Natural killer cell treated with Interleukin-12 subunit alpha and Interleukin-12 subunit beta and Interleukin-15 and Interleukin-18, amount 100 ng/mL, for 72 hours (primary cell): ENCODE measurements around the gene SPEN. TPM values are rescaled to one million over a fixed set of nuclear protein-coding genes. Genes with fewer than 3 reads are reported as not detected.
"Not testable (repeated sequence)": the region's sequence is repeated elsewhere in the genome, so short reads cannot be mapped to it uniquely, and the experiment has no call there.

ENCODE experiments used
- ATAC-seq, 2 donors: fragments of 150-1000 bp; cut with Tn5 transposase in 1 of 2; sonication (Bioruptor Pico), chemical (Tn5 transposase) in 1 of 2; 2 replicates each; pipeline ENCODE4 v1.10.0; 2021
- DNase-seq: peaks from one replicate; pipeline ENCODE4 v3.0.0; 2022; ENCODE audit warnings: low spot score
- H3K27ac Mint-ChIP-seq, 2 donors: 1 replicate in 1 of 2; 2 replicates in 1 of 2; pipeline ENCODE4 v1.8.0; 2022; ENCODE audit warnings: mixed read lengths in 2 of 2, mild to moderate bottlenecking in 1 of 2, moderate library complexity in 1 of 2
- H3K27me3 Mint-ChIP-seq, 2 donors: 1 replicate in 1 of 2; 2 replicates in 1 of 2; pipeline ENCODE4 v1.8.0; 2022; ENCODE audit warnings: mixed read lengths in 2 of 2
- H3K36me3 Mint-ChIP-seq: one replicate; pipeline ENCODE4 v1.8.0; 2022; ENCODE audit warnings: mixed read lengths
- H3K4me1 Mint-ChIP-seq, 2 donors: 1 replicate in 1 of 2; 2 replicates in 1 of 2; pipeline ENCODE4 v1.8.0; 2022; ENCODE audit warnings: low read depth in 2 of 2, mixed read lengths in 2 of 2, mild to moderate bottlenecking in 1 of 2
- H3K4me3 Mint-ChIP-seq: one replicate; pipeline ENCODE4 v1.8.0; 2022; ENCODE audit warnings: mixed read lengths
- H3K9me3 Mint-ChIP-seq: 2 replicates; pipeline ENCODE4 v1.8.0; 2022; ENCODE audit warnings: mixed read lengths
- total RNA-seq, 2 donors: library from RNA; stranded (reverse); gene quantifications; one replicate each; pipeline ENCODE4 v1.2.3, GENCODE V29; 2022

Gene SPEN
- total RNA-seq, 2 donors from 2014 or later = 58.6 to 92.4 TPM

GRCh38 chr1:15836772-15837669 lies 10.5 kb upstream of the SPEN start:
- Mint-ChIP-seq H3K27ac (peak overlapping the region; percentile 95 to 97), H3K4me3 (peak overlapping the region; percentile 95), H3K9me3 (no peaks in the 10 kb centered on the region), H3K36me3 (no peaks in the 10 kb centered on the region), H3K4me1 (peaks cover 19 to 30% of the 10 kb centered on the region in 2 donors), H3K27me3 (no peaks in the 10 kb centered on the region)
- DNase-seq = peak; percentile 90
- ATAC-seq = peak; percentile 56 to 76

DNA sequence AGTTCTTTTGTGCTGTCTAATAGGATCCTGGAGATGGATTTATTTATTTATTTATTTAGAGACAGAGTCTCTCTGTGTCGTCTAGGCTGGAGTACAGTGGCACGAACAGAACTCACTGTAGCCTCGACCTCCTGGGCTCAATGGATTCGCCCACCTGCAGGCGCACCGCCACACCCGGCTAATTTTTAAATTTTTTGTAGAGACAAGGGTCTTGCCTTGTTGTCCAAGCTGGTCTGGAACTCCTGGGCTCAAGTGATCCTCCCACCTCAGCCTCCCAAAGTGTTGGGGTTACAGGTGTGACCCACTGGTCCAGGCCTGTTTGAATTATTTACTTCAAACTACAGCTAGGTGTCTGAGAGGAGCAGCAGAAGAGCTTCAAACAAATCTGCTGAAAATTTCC lies 9.6 kb upstream of the SPEN start:
- Mint-ChIP-seq H3K27me3 (no peaks in the 10 kb centered on the region), H3K27ac (peak overlapping the region; percentile 95 to 97), H3K9me3 (no peaks in the 10 kb centered on the region), H3K4me1 (peaks cover 19 to 30% of the 10 kb centered on the region in 2 donors), H3K36me3 (no peaks in the 10 kb centered on the region), H3K4me3 (peak overlapping the region; percentile 95)
- DNase-seq = no peak
- ATAC-seq = no peak

DNA sequence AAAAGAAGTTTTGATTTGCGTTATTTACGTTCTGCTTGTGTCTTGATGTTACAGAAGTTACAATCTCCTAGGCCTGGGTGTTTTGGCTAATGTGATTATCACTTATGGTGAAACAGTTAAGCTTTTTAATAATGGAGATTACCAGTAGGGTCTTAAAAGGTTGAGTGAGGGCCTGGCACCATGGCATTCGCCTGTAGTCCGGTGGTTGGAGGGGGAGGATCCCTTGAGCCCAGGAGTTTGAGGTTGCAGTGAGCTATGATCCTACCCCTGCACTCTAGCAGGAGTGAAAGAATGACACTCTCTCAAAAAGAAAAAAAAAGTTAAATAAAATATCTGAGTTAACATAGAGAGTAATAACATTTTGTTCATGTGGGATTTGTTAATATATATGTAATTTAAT lies 8.8 kb upstream of the SPEN start:
- no peaks in the 10 kb centered on the region for H3K36me3 Mint-ChIP-seq
- ATAC-seq (no peak), DNase-seq (no peak)
- peaks cover 19 to 30% of the 10 kb centered on the region in 2 donors for H3K4me1 Mint-ChIP-seq
- no peaks in the 10 kb centered on the region for H3K9me3 Mint-ChIP-seq
- H3K4me3 Mint-ChIP-seq = no peak overlapping the region
- H3K27me3 Mint-ChIP-seq = no peaks in the 10 kb centered on the region
- H3K27ac Mint-ChIP-seq = no peak overlapping the region

DNA sequence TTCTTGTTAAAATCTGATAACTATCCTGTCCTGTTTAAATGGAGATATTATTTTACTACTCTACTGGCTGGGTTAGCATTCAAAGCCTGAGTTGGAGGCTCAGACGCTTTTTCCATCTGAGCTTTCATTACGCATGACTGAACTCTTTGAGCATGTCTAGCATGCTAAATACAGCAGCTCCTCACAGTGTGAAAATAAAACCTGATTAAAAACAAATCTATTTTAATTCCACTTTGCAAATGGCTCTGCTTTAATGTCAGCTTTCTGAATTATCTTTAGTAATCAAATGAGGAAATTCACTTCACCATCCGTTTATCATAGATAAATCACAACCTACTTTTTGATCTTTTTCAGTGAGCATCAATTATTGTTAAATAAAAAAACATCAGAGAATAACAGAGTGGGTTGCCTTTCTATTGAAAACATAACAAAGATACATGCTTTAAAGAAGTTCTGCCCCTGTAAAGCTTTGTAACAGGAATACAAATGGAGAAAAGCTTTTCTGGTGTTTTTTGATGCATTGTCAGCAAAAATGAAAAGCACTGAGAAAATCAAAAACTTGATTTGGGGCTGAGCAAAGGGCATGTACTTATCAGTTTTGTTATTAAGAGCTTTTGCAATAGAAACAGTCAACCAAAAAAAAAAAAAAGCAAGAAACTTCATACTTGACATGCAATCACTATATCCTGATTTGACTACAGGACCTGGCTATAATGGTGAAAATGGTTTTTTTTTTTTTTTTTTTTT lies 3.5 kb upstream of the SPEN start:
- Mint-ChIP-seq H3K27ac (no peak overlapping the region), H3K9me3 (no peaks in the 10 kb centered on the region), H3K36me3 (peaks cover 2% of the 10 kb centered on the region), H3K4me3 (no peak overlapping the region), H3K27me3 (no peaks in the 10 kb centered on the region), H3K4me1 (peaks cover 6 to 10% of the 10 kb centered on the region in 2 donors)
- no peak for ATAC-seq
- DNase-seq = no peak

GRCh38 chr1:15846056-15846455 lies 1.5 kb upstream of the SPEN start:
- peaks cover 22 to 28% of the 10 kb centered on the region in 2 donors for H3K4me1 Mint-ChIP-seq
- peak overlapping the region; percentile 87 to 93 for H3K27ac Mint-ChIP-seq
- ATAC-seq, DNase-seq, H3K9me3 Mint-ChIP-seq, H3K27me3 Mint-ChIP-seq, H3K36me3 Mint-ChIP-seq: not testable (repeated sequence)
- H3K4me3 Mint-ChIP-seq = peak overlapping the region; percentile 88

DNA sequence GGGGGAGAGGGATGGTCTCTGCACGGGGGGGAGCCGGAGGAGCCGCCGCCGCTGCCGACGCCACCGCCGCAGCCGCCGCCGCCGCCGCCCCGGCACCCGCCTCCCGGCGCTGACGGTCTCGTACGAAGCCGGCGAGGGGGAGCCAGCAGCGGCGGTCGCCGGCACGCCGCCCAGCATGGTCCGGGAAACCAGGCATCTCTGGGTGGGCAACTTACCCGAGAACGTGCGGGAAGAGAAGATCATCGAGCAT lies 311 bp downstream of the SPEN start:
- no peak for DNase-seq
- Mint-ChIP-seq H3K9me3 (no peaks in the 10 kb centered on the region), H3K36me3 (peaks cover 5% of the 10 kb centered on the region), H3K27ac (peak overlapping the region; percentile 87 to 93), H3K27me3 (no peaks in the 10 kb centered on the region), H3K4me1 (peaks cover 26 to 39% of the 10 kb centered on the region in 2 donors), H3K4me3 (peak overlapping the region; percentile 88)
- no peak for ATAC-seq

DNA sequence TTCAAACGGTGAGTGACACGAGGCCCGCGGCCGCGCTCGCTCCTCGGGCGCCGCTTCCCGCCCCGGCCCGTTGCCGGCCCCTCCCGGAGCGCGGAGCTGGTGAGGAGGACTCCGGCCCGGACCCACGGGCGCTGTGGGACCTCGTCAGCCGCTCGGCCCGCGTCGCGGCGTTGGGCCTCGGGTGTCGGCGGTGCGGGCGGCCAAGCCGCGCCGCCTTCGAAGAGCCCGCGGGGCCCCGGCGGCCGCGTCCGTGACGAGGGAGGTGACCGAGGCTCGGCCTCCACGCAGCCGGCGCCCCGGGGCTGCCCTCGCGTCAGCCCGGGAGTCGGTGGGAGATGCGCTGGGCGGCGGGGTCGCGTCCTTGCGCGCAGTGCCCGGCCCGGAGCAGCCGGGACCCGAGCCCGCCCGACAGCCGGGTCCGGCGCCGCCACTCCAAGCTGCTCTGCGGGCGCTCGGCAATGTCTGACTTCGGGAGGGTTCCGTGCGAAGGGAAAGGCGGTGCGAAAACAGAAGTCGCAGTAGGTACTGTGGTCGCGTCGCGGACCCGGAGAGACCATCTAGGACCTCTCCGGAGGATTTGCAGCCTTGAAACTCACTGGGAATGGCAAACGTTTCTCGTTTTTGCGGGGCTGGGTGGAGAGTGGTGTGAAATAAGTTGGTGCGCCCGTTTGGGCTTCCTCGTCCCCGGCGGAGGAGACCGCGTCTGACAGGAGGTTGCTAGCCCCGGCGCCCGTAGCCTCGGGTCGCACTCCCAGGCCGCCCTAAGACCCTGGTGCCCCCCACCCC lies 829 bp downstream of the SPEN start:
- H3K4me1 Mint-ChIP-seq = peaks cover 26 to 39% of the 10 kb centered on the region in 2 donors
- H3K9me3 Mint-ChIP-seq = no peaks in the 10 kb centered on the region
- peak overlapping the region; percentile 99 for H3K4me3 Mint-ChIP-seq
- H3K27ac Mint-ChIP-seq = peak overlapping the region; percentile 92 to 97
- peak; percentile 29 to 44 for ATAC-seq
- H3K27me3 Mint-ChIP-seq = no peaks in the 10 kb centered on the region
- peaks cover 5% of the 10 kb centered on the region for H3K36me3 Mint-ChIP-seq
- DNase-seq = peak; percentile 71

DNA sequence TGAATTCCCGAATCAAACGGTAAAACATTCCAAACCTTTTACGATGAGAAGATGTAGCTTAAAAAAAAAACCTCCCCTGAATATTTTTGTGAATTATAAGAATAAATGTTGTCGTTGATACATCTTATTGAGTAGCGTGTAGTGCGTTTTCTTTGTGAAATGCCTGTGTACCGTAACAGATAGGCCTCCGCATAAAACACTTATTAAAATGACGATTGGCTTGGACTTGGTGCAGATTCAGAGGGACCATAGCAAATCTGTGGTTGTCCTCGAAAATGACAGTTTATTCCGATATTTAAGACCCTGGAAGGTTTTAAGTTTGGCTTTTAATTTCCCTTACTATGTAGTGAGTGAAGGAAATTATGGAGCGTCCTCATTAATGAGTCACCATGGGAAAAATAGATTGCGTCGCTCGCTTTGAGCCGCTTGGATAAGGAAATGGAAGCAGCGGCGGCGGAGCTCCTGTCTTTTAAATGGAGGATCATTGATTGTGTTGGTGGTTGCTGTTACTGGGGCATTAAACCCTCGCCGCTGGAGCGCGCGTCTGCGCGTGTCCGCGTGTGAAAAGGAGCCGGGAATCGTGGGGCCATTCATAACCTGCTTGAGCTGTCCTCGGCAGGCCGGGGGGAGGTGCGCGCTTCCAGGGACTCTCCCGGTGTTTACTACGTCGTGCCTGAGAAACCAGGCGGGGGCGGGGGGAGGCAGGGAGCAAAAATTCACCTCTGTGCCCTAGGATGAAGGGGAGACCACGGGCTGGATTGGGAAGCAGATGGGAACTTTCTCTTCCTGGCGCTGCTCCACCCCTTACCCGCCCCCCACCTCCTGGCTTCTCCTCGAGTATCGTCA lies 1.6 kb downstream of the SPEN start:
- H3K4me3 Mint-ChIP-seq = peak overlapping the region; percentile 99
- H3K36me3 Mint-ChIP-seq = peaks cover 5% of the 10 kb centered on the region
- DNase-seq = peak; percentile 71
- no peaks in the 10 kb centered on the region for H3K27me3 Mint-ChIP-seq
- no peak for ATAC-seq
- H3K27ac Mint-ChIP-seq = peak overlapping the region; percentile 92 to 97
- no peaks in the 10 kb centered on the region for H3K9me3 Mint-ChIP-seq
- peaks cover 26 to 39% of the 10 kb centered on the region in 2 donors for H3K4me1 Mint-ChIP-seq

DNA sequence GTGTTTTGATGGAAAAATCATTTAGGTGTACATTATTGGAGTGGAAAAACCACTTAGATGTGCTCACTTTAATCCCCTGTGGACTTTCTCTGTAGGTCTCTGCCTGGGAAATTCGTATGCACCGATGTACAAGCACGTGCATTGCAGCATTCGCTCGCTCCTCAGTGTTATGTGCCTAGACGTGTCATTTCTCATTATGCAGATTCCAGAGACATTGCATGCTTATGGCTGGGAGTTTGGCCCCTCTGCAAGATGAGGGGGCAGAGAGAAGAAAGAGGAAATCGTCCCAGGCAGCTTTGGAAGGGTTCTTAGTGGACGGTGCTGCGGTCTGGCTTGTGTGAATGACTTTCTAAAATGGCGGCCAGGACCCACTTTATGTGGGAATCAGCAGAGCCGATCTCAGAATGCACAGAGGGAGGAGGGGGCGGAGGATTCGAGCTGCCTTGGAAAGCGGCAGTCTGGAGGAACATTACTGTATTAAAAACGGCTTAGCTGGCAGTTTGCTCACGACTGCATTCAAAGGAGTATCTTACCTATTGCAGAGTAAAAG lies 2.3 kb downstream of the SPEN start:
- H3K27ac Mint-ChIP-seq = peak overlapping the region; percentile 92 to 97
- ATAC-seq (no peak), DNase-seq (no peak)
- peak overlapping the region; percentile 99 for H3K4me3 Mint-ChIP-seq
- H3K4me1 Mint-ChIP-seq = peaks cover 26 to 39% of the 10 kb centered on the region in 2 donors
- no peaks in the 10 kb centered on the region for H3K27me3 Mint-ChIP-seq
- H3K36me3 Mint-ChIP-seq = peaks cover 5% of the 10 kb centered on the region
- no peaks in the 10 kb centered on the region for H3K9me3 Mint-ChIP-seq

- peaks cover 23 to 34% of the 10 kb centered on the region in 2 donors for H3K4me1 Mint-ChIP-seq
- DNase-seq (no peak), ATAC-seq (no peak)
- peak overlapping the region; percentile 99 for H3K4me3 Mint-ChIP-seq
- no peaks in the 10 kb centered on the region for H3K27me3 Mint-ChIP-seq
- H3K27ac Mint-ChIP-seq = peak overlapping the region in 1 of 2 donors; percentile 97
- H3K9me3 Mint-ChIP-seq = no peaks in the 10 kb centered on the region
- H3K36me3 Mint-ChIP-seq = peaks cover 5% of the 10 kb centered on the region
Observed at GRCh38 chr1:15850471-15851001, 3.0 kb downstream of the SPEN start.

DNA sequence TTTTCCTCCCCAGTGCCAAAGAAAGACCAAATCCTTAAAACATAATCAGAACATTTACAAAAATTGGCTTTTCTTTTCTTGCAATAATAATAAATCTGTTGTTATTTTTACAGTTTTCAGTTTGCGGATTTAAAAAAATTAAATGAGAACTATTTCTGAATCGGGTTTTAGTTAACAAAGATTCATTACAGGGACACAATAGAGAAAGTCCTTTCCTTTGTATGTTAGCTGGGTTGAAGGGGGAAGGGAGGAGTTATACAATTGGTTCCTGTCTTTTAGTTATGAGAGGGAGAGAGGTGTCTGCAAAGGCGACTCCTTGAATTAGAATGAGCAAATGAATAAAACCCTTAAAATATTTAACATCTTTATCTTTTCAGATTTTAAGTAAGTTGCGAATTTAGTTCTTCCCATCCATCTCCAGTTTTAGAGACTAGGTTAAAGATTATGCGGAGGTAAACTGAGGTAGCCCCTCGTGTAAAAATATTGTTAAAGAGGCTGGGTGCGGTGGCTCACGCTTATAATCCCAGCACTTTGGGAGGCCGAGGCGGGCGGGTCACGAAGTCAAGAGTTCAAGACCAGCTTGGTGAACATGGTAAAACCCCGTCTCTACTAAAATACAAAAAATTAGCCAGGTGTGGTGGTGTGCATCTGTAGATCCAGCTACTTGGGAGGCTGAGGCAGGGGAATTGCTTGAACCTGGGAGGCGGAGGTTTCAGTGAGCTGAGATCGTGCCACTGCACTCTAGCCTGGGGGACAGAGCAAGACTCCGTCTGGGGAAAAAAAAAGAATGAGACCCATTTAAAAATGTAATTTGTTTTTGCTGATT lies 3.9 kb downstream of the SPEN start:
- no peak for DNase-seq
- no peaks in the 10 kb centered on the region for H3K9me3 Mint-ChIP-seq
- peak overlapping the region; percentile 58 for H3K4me3 Mint-ChIP-seq
- H3K27ac Mint-ChIP-seq = no peak overlapping the region
- H3K27me3 Mint-ChIP-seq = no peaks in the 10 kb centered on the region
- no peak for ATAC-seq
- peaks cover 5% of the 10 kb centered on the region for H3K36me3 Mint-ChIP-seq
- H3K4me1 Mint-ChIP-seq = peaks cover 21 to 34% of the 10 kb centered on the region in 2 donors
